HCT116 (cell line): Measurements from ENCODE around the gene CRACDL. TPM values are rescaled to one million over a fixed set of nuclear protein-coding genes. Genes with fewer than 3 reads are reported as not detected.

Experiments used
- ATAC-seq: fragments of 200-7000 bp; cut with Tn5 transposase; 2 replicates; pipeline ENCODE4 v1.9.1; 2020; ENCODE audit warnings: mild to moderate bottlenecking, moderate library complexity
- BruUV-seq: library from RNA; stranded (reverse); fragments of 400-500 nt; replicated peaks from 2 replicates; lab custom pipeline; 2021; lab: Mats Ljungman, UMichigan
- CTCF ChIA-PET: fragments of 300-600 bp; sonication (Branson Sonifier 250); formaldehyde crosslinking; loops from one replicate; lab custom pipeline; 2021; ENCODE audit warnings: antibody characterized with exemption; lab: Charles Lee
- POLR2A ChIA-PET: fragments of 300-600, 350-600 bp; sonication (Branson Sonifier 250); formaldehyde crosslinking; loops from one replicate; lab custom pipeline; 2021; ENCODE audit warnings: antibody characterized with exemption; lab: Charles Lee
- RAD21 ChIA-PET, 2 experiments: fragments of 300-600 bp; sonication (Branson Sonifier 250); formaldehyde crosslinking; loops; one replicate each; lab custom pipeline; 2023; ENCODE audit warnings: low total read pairs in 2 of 2; ENCODE audit not compliant: uncharacterized antibody in 2 of 2, unreplicated experiment in 2 of 2, low non-redundant PET in 1 of 2; lab: Charles Lee
- DNase-seq: peaks from one replicate; pipeline ENCODE4 v3.0.0-alpha.2; 2010; ENCODE audit warnings: low read depth, low spot score
- H2AFZ ChIP-seq: fragments of 200-600 bp; shearing (Covaris generic), sonication (generic); 2 replicates; pipeline ENCODE4 v1.6.1; 2017; ENCODE audit warnings: low read depth, mixed run types, mixed read lengths, antibody characterized with exemption, low read length; ENCODE audit not compliant: poor library complexity, severe bottlenecking
- H3K27ac ChIP-seq: 2 replicates; pipeline ENCODE4 v1.5.1; 2012; ENCODE audit warnings: low read depth, low read length
- H3K27me3 ChIP-seq: fragments of 200-600 bp; sonication (generic); 2 replicates; pipeline ENCODE4 v1.6.1; 2016; ENCODE audit warnings: mixed run types, low read length, mixed read lengths; ENCODE audit not compliant: insufficient read depth
- H3K36me3 ChIP-seq, 2 experiments: fragments of 200-500 bp in 1 of 2; fragments of 200-600 bp in 1 of 2; sonication (Bioruptor generic) in 1 of 2; sonication (generic) in 1 of 2; 2 replicates each; pipeline versions ENCODE4 v1.5.1 to v1.6.1; 2014 to 2016; ENCODE audit warnings: low read length in 2 of 2, inconsistent platforms in 1 of 2, mixed read lengths in 1 of 2, mixed run types in 1 of 2; ENCODE audit not compliant: insufficient read depth in 2 of 2, control insufficient read depth in 1 of 2
- H3K4me1 ChIP-seq, 2 experiments: fragments of 200-600 bp in 1 of 2; sonication (generic) in 1 of 2; 2 replicates each; pipeline versions ENCODE4 v1.5.1 to v1.6.1; 2012 to 2017; ENCODE audit warnings: low read length in 2 of 2, inconsistent platforms in 1 of 2, mild to moderate bottlenecking in 1 of 2, mixed read lengths in 1 of 2, mixed run types in 1 of 2, moderate library complexity in 1 of 2; ENCODE audit not compliant: insufficient read depth in 2 of 2, control insufficient read depth in 1 of 2
- H3K4me2 ChIP-seq: fragments of 200-600 bp; sonication (generic); 2 replicates; pipeline ENCODE4 v1.6.1; 2017; ENCODE audit warnings: mixed run types, low read length, mixed read lengths
- H3K4me3 ChIP-seq, 2 experiments: fragments of 200-600 bp in 1 of 2; sonication (generic) in 1 of 2; replicated peaks in 1 of 2; 2 replicates each; pipeline ENCODE4 v1.5.1; 2011 to 2016; ENCODE audit warnings: low read length in 2 of 2, control low read depth in 1 of 2, low read depth in 1 of 2, mild to moderate bottlenecking in 1 of 2, mixed read lengths in 1 of 2, mixed run types in 1 of 2
- H3K79me2 ChIP-seq: fragments of 200-600 bp; sonication (generic); 2 replicates; pipeline ENCODE4 v1.6.1; 2017; ENCODE audit warnings: mild to moderate bottlenecking, mixed run types, low read length, moderate library complexity, mixed read lengths; ENCODE audit not compliant: insufficient read depth
- H3K9ac ChIP-seq: fragments of 200-600 bp; sonication (generic); 2 replicates; pipeline ENCODE4 v1.6.1; 2016; ENCODE audit warnings: low read length, mixed read lengths
- H3K9me2 ChIP-seq: fragments of 200-600 bp; sonication (generic), shearing (Covaris generic); 2 replicates; pipeline ENCODE4 v1.6.1; 2017; ENCODE audit warnings: mixed run types, mild to moderate bottlenecking, moderate library complexity; ENCODE audit not compliant: insufficient read depth
- H3K9me3 ChIP-seq, 2 experiments: fragments of 200-500 bp in 1 of 2; fragments of 200-600 bp in 1 of 2; sonication (Bioruptor generic) in 1 of 2; sonication (generic) in 1 of 2; 2 replicates each; pipeline ENCODE4 v1.6.1; 2014 to 2017; ENCODE audit warnings: low read length in 2 of 2, mixed read lengths in 2 of 2, inconsistent platforms in 1 of 2, low read depth in 1 of 2, mild to moderate bottlenecking in 1 of 2, mixed run types in 1 of 2, moderate library complexity in 1 of 2; ENCODE audit not compliant: control insufficient read depth in 1 of 2, insufficient read depth in 1 of 2
- H4K20me1 ChIP-seq: fragments of 200-600 bp; sonication (generic), shearing (Covaris generic); 2 replicates; pipeline ENCODE4 v1.6.1; 2017; ENCODE audit warnings: mixed run types, mild to moderate bottlenecking, moderate library complexity; ENCODE audit not compliant: insufficient read depth
- CTCF ChIP-seq, 3 experiments: fragments of 200-600 bp in 1 of 3; sonication (generic) in 1 of 3; IDR thresholded peaks in 2 of 3; conservative IDR thresholded peaks in 1 of 3; 2 replicates each; pipeline ENCODE4 v1.5.1; 2012 to 2017; ENCODE audit warnings: low read depth in 2 of 3, low read length in 2 of 3, antibody characterized with exemption in 1 of 3, borderline replicate concordance in 1 of 3, control low read depth in 1 of 3, mild to moderate bottlenecking in 1 of 3, mixed read lengths in 1 of 3, mixed run types in 1 of 3, moderate library complexity in 1 of 3; ENCODE audit not compliant: insufficient read depth in 1 of 3
- EZH2 ChIP-seq: fragments of 200-600 bp; sonication (generic); IDR thresholded peaks from 2 replicates; pipeline ENCODE4 v1.6.1; 2017; ENCODE audit warnings: antibody characterized with exemption, mixed run types
- EZH2phosphoT487 ChIP-seq: fragments of 200-600 bp; IDR thresholded peaks from 2 replicates; pipeline ENCODE4 v1.6.1; 2018; ENCODE audit warnings: antibody characterized with exemption, borderline replicate concordance
- FOSL1 ChIP-seq: IDR thresholded peaks from 2 replicates; pipeline ENCODE4 v1.6.1; 2012; ENCODE audit warnings: low read depth
- SP1 ChIP-seq: IDR thresholded peaks from 2 replicates; pipeline ENCODE4 v1.6.1; 2012; ENCODE audit warnings: low read depth
- TCF7L2 ChIP-seq: IDR thresholded peaks from 2 replicates; pipeline ENCODE4 v1.7.0; 2011; ENCODE audit warnings: borderline replicate concordance, inconsistent platforms; ENCODE audit not compliant: insufficient read depth, insufficient read length; ENCODE audit errors: extremely low read depth
- YY1 ChIP-seq: IDR thresholded peaks from 2 replicates; pipeline ENCODE4 v1.6.1; 2011; ENCODE audit warnings: low read length, low read depth, moderate library complexity, mild to moderate bottlenecking; ENCODE audit not compliant: insufficient replicate concordance; ENCODE audit errors: extremely low read depth
- ZFX ChIP-seq: fragments of 450-650 bp; IDR thresholded peaks from 2 replicates; pipeline ENCODE4 v1.6.1; 2017
- intact Hi-C: fragments of 100-400 bp; cut with micrococcal nuclease; formaldehyde crosslinking; loops from 2 replicates; pipeline ENCODE4 v1.10.0; 2022
- total RNA-seq: library from RNA; stranded (reverse); gene quantifications from one replicate; pipeline ENCODE4 v1.2.1, GENCODE V29; 2021; ENCODE audit not compliant: unreplicated experiment
- TF ChIP-seq, protein P1 (sequence below): IDR thresholded peaks from 2 replicates; pipeline ENCODE4 v1.6.1; 2012; ENCODE audit warnings: low read depth

The CRACDL gene
- total RNA-seq, 1 experiment from 2014 or later: 1.1 TPM

- TF ChIP-seq CTCF (IDR thresholded peaks at IDR 0.05 in 2 of 3, conservative IDR thresholded peaks at IDR 0.05 in 1 of 3; ENCODE audit: borderline replicate concordance in 1 of 3, insufficient read depth in 1 of 3, low read depth in 2 of 3, low read length in 2 of 3) (no peak), YY1 (no peak), EZH2 (no peak), TCF7L2 (no peak), FOSL1 (no peak), EZH2phosphoT487 (no peak), SP1 (no peak), ZFX (no peak)
- TF ChIP-seq, protein P1, sequence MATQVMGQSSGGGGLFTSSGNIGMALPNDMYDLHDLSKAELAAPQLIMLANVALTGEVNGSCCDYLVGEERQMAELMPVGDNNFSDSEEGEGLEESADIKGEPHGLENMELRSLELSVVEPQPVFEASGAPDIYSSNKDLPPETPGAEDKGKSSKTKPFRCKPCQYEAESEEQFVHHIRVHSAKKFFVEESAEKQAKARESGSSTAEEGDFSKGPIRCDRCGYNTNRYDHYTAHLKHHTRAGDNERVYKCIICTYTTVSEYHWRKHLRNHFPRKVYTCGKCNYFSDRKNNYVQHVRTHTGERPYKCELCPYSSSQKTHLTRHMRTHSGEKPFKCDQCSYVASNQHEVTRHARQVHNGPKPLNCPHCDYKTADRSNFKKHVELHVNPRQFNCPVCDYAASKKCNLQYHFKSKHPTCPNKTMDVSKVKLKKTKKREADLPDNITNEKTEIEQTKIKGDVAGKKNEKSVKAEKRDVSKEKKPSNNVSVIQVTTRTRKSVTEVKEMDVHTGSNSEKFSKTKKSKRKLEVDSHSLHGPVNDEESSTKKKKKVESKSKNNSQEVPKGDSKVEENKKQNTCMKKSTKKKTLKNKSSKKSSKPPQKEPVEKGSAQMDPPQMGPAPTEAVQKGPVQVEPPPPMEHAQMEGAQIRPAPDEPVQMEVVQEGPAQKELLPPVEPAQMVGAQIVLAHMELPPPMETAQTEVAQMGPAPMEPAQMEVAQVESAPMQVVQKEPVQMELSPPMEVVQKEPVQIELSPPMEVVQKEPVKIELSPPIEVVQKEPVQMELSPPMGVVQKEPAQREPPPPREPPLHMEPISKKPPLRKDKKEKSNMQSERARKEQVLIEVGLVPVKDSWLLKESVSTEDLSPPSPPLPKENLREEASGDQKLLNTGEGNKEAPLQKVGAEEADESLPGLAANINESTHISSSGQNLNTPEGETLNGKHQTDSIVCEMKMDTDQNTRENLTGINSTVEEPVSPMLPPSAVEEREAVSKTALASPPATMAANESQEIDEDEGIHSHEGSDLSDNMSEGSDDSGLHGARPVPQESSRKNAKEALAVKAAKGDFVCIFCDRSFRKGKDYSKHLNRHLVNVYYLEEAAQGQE: no peak
- ATAC-seq (no peak), DNase-seq (no peak)
- POLR2A ChIA-PET: no interaction called here
- Histone ChIP-seq H3K4me1 (no peaks in the 10 kb centered on the region), H3K27ac (no peak overlapping the region), H3K9me3 (no peaks in the 10 kb centered on the region), H3K9ac (no peak overlapping the region), H3K4me3 (no peak overlapping the region), H2AFZ (no peak overlapping the region), H3K9me2 (no peaks in the 10 kb centered on the region), H4K20me1 (no peaks in the 10 kb centered on the region), H3K36me3 (no peaks in the 10 kb centered on the region), H3K27me3 (no peaks in the 10 kb centered on the region), H3K79me2 (no peaks in the 10 kb centered on the region), H3K4me2 (no peak overlapping the region)
- CTCF ChIA-PET: no interaction called here
- RAD21 ChIA-PET: no interaction called here
- intact Hi-C loops: no loop called here
- no TSS peak for BruUV-seq
These were observed 40.8 kb downstream of the CRACDL start for GRCh38 chr2:98895221-98895620.
